ENCODE measurements around the gene LARP4B.
"Not testable (repeated sequence)": the region's sequence is repeated elsewhere in the genome, so short reads cannot be mapped to it uniquely, and the experiment has no call there.

The LARP4B gene

GRCh38 chr10:955820-956217 is 24.3 kb upstream of the LARP4B start:
- no peak for DNase-seq

GRCh38 chr10:955127-955819 is 23.8 kb upstream of the LARP4B start:
- DNase-seq, result no peak

- DNase-seq, result no peak
These were observed 22.9 kb upstream of the LARP4B start for GRCh38 chr10:954396-954795.

- DNase-seq, result no peak
These were observed 22.3 kb upstream of the LARP4B start for GRCh38 chr10:953836-954235.

- no peak for DNase-seq
These were observed 17.9 kb upstream of the LARP4B start for GRCh38 chr10:949446-949845.

- DNase-seq, result no peak
These were observed 16.8 kb upstream of the LARP4B start for GRCh38 chr10:948347-948746.

GRCh38 chr10:947881-948280 is 16.4 kb upstream of the LARP4B start:
- no peak for DNase-seq

GRCh38 chr10:947051-947450 is 15.5 kb upstream of the LARP4B start:
- DNase-seq, result no peak

- DNase-seq, result no peak
These were observed 14.3 kb upstream of the LARP4B start for GRCh38 chr10:945778-946177.

GRCh38 chr10:944034-944831 is 12.7 kb upstream of the LARP4B start:
- DNase-seq, result no peak

GRCh38 chr10:943334-944033 is 12.0 kb upstream of the LARP4B start:
- DNase-seq, result no peak

- no peak for DNase-seq
These were observed 7.6 kb upstream of the LARP4B start for GRCh38 chr10:938941-939678.

GRCh38 chr10:934746-935406 is 3.4 kb upstream of the LARP4B start:
- no peak for DNase-seq

GRCh38 chr10:934165-934564 is 2.7 kb upstream of the LARP4B start:
- DNase-seq, result not testable (repeated sequence)

GRCh38 chr10:932589-932988 is 1.1 kb upstream of the LARP4B start:
- no peak for DNase-seq

GRCh38 chr10:930625-931325 is 730 bp downstream of the LARP4B start:
- DNase-seq, result no peak

GRCh38 chr10:929960-930624 is 1.4 kb downstream of the LARP4B start:
- no peak for DNase-seq

- no peak for DNase-seq
These were observed 4.4 kb downstream of the LARP4B start for GRCh38 chr10:927131-927530.

GRCh38 chr10:926075-926698 is 5.3 kb downstream of the LARP4B start:
- DNase-seq, result no peak

- no peak for DNase-seq
These were observed 7.0 kb downstream of the LARP4B start for GRCh38 chr10:924524-924859.

Measured in NCI-H1694 (cell line).